Progenitor cell of endocrine pancreas (in vitro differentiated cells): Measurements from ENCODE around the gene ZFYVE27. TPM values are rescaled to one million over a fixed set of nuclear protein-coding genes. Genes with fewer than 3 reads are reported as not detected.

Source experiments
- DNase-seq: peaks from one replicate; pipeline ENCODE4 v3.0.0; 2021; ENCODE audit warnings: low spot score; ENCODE audit not compliant: unreplicated experiment
- H3K27ac Mint-ChIP-seq: 2 replicates; pipeline ENCODE4 v1.8.0; 2021; ENCODE audit warnings: mild to moderate bottlenecking, moderate library complexity, mixed read lengths
- H3K27me3 Mint-ChIP-seq: 2 replicates; pipeline ENCODE4 v1.8.0; 2021; ENCODE audit warnings: mixed read lengths
- H3K36me3 Mint-ChIP-seq: 2 replicates; pipeline ENCODE4 v1.8.0; 2022; ENCODE audit warnings: mixed read lengths; ENCODE audit not compliant: insufficient read depth
- H3K4me1 Mint-ChIP-seq: 2 replicates; pipeline ENCODE4 v1.8.0; 2021; ENCODE audit warnings: low read depth, mixed read lengths
- H3K4me3 Mint-ChIP-seq: 2 replicates; pipeline ENCODE4 v1.8.0; 2021; ENCODE audit warnings: low read depth, mild to moderate bottlenecking, moderate library complexity, mixed read lengths
- H3K9me3 Mint-ChIP-seq: 2 replicates; pipeline ENCODE4 v1.8.0; 2021; ENCODE audit warnings: low read depth, mixed read lengths
- CTCF ChIP-seq: fragments of 200-600 bp; sonication (generic); IDR thresholded peaks from one replicate; pipeline ENCODE4 v1.5.0; 2021; ENCODE audit warnings: antibody characterized with exemption, mild to moderate bottlenecking; ENCODE audit not compliant: unreplicated experiment
- total RNA-seq: library from RNA; stranded (reverse); gene quantifications from 2 replicates; pipeline ENCODE4 v1.2.1, GENCODE V29; 2021

ZFYVE27 gene
- total RNA-seq, 1 donor from 2014 or later = 43.4 TPM

DNA sequence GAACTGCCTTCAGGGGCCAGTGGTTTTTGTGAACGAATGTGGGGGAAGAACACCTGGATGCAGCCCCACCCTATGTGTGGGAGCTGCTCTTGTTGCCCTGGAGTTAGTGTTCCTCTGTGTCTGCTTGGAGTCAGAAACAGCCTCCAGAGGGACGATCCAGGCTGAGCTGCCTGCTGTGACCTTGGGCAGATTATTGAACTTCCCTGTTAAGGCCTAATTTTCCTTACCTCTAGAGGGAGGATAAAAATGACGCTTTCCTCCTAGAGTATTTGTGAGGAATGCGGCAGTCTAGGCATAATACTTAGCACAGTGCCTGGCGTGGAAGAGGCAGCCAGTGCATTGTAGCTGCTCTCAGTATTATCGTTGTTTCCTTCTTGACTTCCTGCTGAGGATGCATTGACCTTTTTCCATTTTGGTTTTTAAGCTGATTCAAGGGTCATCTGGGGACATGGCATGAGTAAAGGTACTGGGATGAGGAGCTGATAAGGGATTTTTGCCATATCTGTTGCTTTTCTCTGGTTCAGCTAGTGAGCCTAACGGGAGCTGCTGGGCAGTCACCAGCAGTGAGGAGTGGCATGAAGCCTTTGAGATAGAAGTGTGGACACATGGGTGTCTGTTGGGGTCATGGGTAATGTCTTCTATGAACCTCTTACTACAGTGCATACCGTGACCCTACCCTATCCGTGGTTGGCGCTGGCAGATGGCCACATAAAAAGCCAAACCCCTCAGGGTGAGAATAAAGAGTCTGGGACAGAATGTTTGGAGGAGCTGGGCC is 6.4 kb downstream of the ZFYVE27 start:
- Mint-ChIP-seq H3K27me3 (no peaks in the 10 kb centered on the region), H3K9me3 (no peaks in the 10 kb centered on the region), H3K4me1 (peaks cover 2% of the 10 kb centered on the region), H3K4me3 (no peak overlapping the region), H3K36me3 (peaks cover 19% of the 10 kb centered on the region), H3K27ac (peak overlapping the region; percentile 31)
- no peak for TF ChIP-seq CTCF
- no peak for DNase-seq

DNA sequence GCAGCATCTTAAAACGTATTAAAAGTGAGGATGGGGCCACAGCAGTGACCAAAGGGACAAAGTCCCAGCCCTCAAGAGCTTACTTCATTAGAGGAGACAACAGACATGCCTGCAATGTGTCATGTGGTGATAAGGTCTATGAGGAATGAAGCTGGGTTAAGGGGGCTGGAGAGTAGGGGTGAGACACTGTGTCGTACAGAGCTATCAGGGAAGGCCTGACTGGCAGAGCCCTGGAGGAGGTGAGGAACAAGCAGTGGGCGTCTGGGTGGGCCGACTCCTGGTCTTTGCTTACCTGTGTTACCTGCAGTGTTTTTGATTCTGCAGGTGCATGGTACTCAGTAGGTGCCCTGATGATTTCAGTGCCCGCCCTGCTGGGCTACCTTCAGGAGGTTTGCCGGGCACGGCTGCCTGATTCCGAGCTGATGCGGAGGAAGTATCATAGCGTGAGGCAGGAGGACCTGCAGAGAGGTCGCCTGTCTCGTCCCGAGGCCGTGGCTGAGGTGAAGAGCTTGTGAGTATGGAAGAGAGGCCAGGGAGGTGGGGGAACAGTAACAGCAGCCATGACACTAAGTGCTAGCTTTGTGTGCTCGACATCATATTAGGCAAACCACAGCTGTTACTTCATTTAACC is 7.6 kb downstream of the ZFYVE27 start:
- DNase-seq = no peak
- peaks cover 20% of the 10 kb centered on the region for H3K36me3 Mint-ChIP-seq
- no peak overlapping the region for H3K4me3 Mint-ChIP-seq
- H3K9me3 Mint-ChIP-seq = no peaks in the 10 kb centered on the region
- H3K27me3 Mint-ChIP-seq = no peaks in the 10 kb centered on the region
- no peak overlapping the region for H3K27ac Mint-ChIP-seq
- no peaks in the 10 kb centered on the region for H3K4me1 Mint-ChIP-seq
- no peak for TF ChIP-seq CTCF

- no peak for DNase-seq
- Mint-ChIP-seq H3K4me1 (no peaks in the 10 kb centered on the region), H3K9me3 (no peaks in the 10 kb centered on the region), H3K36me3 (peaks cover 21% of the 10 kb centered on the region), H3K27ac (no peak overlapping the region), H3K27me3 (no peaks in the 10 kb centered on the region), H3K4me3 (no peak overlapping the region)
- no peak for TF ChIP-seq CTCF
Measured at GRCh38 chr10:97747573-97747972, 10.6 kb downstream of the ZFYVE27 start.

DNA sequence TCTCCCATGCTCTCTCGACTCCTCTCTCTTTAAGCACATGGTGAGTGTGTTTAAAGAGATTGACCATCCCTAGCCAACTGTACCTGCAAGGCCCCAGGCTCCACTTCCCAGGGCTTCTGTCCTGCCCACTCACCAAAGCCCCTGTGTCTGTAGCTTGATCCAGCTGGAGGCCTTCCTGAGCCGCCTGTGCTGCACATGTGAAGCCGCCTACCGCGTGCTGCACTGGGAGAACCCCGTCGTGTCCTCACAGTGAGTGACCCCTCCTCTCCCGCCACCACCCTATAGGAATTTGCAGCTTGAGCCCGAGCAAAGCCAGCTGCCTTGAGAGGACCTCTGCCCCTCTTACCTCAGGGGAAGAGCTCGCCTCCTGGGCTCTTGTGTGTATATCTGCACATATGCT is 11.2 kb downstream of the ZFYVE27 start:
- Mint-ChIP-seq H3K4me3 (no peak overlapping the region), H3K27me3 (no peaks in the 10 kb centered on the region), H3K36me3 (peaks cover 19% of the 10 kb centered on the region), H3K4me1 (no peaks in the 10 kb centered on the region), H3K27ac (no peak overlapping the region), H3K9me3 (no peaks in the 10 kb centered on the region)
- TF ChIP-seq CTCF = no peak
- no peak for DNase-seq

DNA sequence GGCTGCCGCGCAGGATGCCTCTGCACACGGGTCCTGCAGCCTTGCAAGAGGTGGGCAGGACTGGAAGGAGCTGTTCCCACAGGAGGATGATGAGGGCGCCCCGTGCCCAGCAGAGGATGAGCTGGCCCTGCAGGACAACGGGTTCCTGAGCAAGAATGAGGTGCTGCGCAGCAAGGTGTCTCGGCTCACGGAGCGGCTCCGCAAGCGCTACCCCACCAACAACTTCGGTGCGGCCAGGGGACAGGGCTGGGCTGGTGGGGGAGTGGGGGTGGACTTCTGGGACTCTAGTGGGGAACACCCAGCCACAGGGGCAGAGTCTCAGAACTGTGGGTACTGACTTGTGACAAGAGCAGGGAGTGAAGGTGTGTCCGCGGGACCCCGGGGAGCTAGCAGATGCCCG is 16.0 kb downstream of the ZFYVE27 start:
- no peak for DNase-seq
- peaks cover 28% of the 10 kb centered on the region for H3K36me3 Mint-ChIP-seq
- TF ChIP-seq CTCF = no peak
- no peak overlapping the region for H3K27ac Mint-ChIP-seq
- H3K4me3 Mint-ChIP-seq = no peak overlapping the region
- H3K9me3 Mint-ChIP-seq = no peaks in the 10 kb centered on the region
- H3K4me1 Mint-ChIP-seq = no peaks in the 10 kb centered on the region
- no peaks in the 10 kb centered on the region for H3K27me3 Mint-ChIP-seq
